GM21360 (cell line): ENCODE data around the gene PRKG1.
"Not testable (repeated sequence)": the region's sequence is repeated elsewhere in the genome, so short reads cannot be mapped to it uniquely, and the experiment has no call there.

Experiments
- ATAC-seq: cut with Tn5 transposase; IDR thresholded peaks from one replicate; pipeline ENCODE4 v1.9.1; 2021; ENCODE audit warnings: mild to moderate bottlenecking, moderate library complexity; ENCODE audit not compliant: unreplicated experiment

Gene PRKG1

DNA sequence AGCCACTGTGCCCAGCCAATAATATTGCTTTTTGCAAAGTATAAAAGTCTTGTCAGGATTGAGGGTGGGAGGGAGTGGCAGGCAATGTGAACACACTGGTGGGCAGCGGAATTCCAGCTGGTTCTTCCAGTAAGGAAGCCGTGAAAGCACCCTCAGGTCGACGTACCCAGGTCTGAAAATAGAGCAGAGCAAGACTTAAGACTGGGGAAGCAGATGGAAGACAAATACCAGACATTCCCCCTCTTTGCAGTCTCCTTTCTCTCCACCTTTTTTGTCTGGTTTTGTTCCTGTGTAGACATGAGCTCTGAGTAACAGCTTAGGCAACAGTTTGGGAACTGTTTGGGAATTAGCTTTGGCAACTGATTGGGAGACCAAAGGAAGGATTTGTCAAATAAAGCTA lies 642.7 kb downstream of the PRKG1 start:
- ATAC-seq, result no peak

DNA sequence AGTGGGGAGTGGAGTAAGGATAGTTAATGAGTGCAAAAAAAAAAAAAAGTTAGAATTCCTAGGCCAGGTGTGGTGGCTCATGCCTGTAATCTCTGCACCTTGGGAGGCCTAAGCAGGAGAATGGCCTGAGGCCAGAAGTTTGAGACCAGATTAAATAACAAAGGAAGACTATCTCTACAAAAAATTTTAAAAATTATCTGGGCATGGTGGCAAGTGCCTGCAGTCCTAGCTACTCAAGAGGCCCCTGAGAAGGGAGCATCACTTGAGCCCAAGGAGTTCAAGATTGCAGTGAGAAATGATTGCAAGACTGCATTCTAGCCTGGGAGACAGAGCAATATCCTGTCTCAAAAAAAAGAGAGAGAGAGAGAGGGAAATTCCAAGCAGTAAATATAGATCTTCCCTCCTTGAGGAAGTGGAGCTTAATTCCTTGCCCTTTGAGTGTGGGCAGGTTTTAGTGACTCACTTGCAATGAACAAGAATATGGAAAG lies 644.6 kb downstream of the PRKG1 start:
- no peak for ATAC-seq

DNA sequence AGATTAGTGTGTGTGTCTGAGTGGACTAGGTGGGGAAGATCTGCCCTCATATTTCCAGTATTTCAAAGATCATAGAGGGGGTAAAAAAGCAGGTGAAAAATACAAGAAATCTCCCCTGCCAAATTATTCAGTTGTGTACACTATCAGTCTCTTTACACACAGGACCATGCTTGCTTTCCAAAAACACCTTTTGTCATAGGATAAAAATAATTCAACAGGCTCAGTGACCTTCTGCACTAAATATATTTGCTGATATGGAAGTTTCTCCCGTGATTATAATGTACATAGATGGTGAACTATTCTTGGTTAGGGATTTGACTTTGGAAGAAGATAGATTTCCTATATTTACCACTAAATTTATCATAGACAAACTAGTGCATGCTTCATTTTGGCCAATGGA lies 649.8 kb downstream of the PRKG1 start:
- ATAC-seq, result no peak

DNA sequence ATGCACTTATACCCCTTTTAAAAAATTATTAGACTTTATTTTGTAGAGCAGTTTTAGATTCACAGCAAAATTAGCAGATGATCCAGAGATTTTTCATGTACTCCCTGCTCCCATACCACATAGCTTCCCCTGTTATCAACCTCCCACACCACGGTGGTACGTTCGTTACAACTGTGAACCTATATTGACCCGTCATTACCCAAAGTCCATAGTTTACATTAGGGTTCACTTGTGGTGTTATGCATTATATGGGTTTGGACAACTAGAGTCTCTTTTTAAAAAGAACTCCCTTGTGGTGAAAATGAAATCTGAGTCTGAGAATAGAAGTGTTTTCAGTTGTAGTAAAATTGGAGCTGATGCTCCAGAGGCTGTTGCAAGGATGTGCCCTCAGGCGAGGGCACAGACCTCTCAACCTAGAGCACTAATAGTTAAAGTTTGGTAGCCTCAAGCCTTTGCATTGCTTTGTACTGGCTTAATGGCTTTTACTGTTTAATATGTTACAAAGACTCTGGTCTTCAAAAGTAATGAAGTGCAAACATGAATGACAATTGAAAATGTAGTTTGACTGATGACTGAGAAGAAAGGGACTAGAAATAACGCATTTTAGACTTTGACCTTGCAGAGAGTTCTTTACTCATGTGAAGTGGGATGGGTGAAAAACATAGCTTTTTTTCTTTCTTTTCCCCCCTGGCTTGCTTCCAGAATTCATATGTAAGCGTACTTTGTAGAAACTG lies 655.7 kb downstream of the PRKG1 start:
- no peak for ATAC-seq

DNA sequence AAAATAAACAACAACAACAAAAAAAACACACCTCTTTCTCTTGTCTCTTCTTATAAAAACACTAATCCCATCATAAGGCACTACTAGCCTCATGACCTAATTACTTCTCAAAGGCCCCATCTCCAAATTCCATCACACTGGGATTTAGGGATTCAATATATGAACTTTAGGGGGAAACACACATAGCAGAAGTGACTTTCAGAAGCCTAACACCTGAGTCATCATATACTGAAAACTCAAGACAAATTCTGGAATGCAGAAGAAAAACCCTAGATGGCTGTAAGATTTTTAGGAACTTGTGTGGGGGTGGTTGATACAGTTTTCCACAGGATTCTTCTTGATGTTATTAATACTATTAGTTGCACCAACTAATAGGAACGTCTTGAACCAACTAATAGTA lies 658.8 kb downstream of the PRKG1 start:
- ATAC-seq, result no peak

GRCh38 chr10:51743146-51743545 lies 668.9 kb downstream of the PRKG1 start:
- peak; percentile 95 for ATAC-seq

DNA sequence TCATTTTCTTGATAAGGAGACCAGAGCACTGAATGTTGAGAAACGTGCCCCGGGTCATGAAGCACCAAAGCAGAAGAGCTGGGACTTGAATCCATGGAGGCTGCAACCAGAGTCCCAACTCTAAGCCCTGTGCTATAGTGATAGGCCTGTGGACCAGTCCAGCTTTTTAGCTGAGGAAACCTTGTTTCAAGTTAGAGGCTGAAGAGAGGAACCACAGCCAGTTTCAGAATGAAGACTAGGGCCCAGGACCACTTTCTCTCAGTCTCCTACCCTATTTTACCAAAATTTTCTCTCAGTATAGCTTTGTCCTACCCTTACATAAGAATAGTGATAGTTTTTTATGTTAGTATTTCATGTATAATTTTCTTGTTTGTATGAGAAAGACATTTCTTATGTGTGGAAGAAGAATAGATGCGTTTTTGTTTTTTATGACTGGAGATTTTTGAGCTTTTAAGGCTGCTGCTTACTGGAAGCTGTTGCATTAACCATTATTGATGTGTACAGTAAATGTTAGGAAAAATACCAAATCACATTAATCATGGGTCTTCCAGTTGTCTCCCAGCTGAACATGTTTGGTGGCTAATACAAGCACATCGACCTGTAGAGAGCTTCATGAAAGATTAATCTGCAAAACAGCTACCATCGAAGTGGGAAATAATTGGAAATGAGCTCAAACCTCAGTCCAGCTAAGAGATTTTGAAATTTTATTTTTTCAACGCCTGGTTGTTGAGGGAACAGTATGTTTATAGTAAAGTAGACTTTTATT lies 670.1 kb downstream of the PRKG1 start:
- peak; percentile 53 for ATAC-seq

- ATAC-seq, result no peak
Measured at GRCh38 chr10:51745397-51745796, 671.1 kb downstream of the PRKG1 start.

- no peak for ATAC-seq
Measured at GRCh38 chr10:51747216-51747615, 672.9 kb downstream of the PRKG1 start.

- no peak for ATAC-seq
Measured at GRCh38 chr10:51748959-51749358, 674.7 kb downstream of the PRKG1 start.

GRCh38 chr10:51758366-51758765 lies 684.1 kb downstream of the PRKG1 start:
- no peak for ATAC-seq

- not testable (repeated sequence) for ATAC-seq
Measured at GRCh38 chr10:51758838-51759237, 684.6 kb downstream of the PRKG1 start.

DNA sequence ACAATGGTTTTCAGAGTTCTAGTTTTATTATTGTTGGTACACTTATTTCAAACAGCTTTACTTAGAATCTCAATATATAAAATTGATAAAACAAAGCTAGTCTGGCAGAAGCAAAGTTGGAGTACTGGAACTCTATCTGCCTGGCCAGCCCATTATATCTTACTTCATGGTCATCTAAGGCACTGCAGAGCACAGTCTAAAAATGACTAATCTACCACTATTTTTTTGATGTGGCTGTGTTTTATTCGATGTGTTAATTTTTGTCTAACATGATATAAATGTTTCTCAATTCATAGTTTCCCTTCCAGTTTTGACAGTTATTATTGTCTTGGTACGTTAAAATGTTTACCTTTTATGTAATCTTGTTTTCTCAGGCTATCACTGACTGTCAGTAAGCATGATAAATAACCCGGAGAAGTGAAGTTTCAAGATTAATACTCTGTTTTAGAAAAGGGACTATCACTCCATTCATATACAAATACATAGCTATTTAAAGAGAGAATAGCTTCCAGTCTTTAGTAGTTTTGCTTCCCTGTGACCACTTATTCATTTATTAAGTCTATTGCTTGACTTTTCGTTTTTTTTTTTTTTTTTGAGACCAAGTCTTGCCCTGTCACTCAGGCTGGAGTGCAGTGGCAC lies 685.7 kb downstream of the PRKG1 start:
- ATAC-seq, result no peak

GRCh38 chr10:51760864-51761640 lies 686.8 kb downstream of the PRKG1 start:
- ATAC-seq, result no peak

GRCh38 chr10:51763746-51764145 lies 689.5 kb downstream of the PRKG1 start:
- ATAC-seq, result no peak

GRCh38 chr10:51765284-51765971 lies 691.1 kb downstream of the PRKG1 start:
- no peak for ATAC-seq

GRCh38 chr10:51766423-51767102 lies 692.3 kb downstream of the PRKG1 start:
- no peak for ATAC-seq

DNA sequence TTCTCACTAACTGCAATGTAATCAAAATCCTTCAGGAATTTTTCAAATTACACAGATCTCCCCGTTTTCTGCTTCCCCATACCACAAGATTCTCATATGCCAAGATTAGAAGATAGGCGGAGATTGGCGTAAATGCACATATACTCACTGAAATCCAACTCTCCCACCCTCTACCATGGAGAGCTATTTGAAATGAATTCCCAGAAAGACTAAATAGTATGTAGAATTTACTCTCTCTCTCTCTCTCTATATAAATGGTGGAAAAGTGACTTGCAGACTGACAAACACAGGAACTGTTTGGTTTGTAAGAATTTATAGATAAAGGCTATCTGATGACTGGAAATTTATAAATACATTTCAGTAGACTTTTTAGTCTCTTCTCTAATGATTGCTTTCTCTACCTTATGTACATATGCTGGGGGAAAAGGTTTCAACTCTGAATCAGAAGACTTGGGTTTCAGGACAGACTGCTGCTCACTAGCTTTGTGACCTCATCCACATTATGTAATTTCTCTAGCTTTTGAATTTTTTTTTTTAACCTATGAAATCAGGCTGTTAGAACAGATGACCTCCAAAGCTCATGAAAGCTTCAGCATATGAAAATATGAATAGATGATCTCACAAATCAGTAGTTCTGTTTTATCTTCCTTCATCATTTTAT lies 692.9 kb downstream of the PRKG1 start:
- no peak for ATAC-seq

DNA sequence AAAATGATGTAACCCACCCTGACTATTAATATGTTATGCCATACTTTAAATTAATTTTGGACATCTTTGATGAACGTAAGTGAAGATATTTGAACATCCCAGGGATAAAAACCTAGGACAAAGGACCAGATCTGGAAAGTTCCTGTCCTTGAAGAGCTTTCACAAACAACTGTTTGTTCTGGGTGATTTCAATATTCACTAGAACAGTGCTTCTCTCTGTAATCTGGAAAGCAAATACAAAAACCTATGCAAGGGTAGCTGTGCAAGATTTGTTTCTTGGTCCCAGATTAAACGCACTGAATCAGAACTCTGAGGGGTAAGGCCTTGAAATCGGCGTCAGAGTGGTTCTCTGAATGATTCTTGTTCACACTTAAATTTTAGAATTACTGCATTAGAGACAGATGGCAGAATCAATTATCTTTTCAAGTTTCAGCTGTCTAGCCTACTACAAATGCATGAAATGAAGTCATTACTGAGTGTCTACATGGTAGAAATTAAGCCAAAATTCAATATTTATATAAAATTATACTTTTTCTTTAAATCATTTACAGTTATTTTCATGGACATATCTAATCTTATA lies 694.7 kb downstream of the PRKG1 start:
- ATAC-seq, result no peak
